KMS-11 (cell line): ENCODE results near the gene FANCF.
"Not testable (repeated sequence)": the region's sequence is repeated elsewhere in the genome, so short reads cannot be mapped to it uniquely, and the experiment has no call there.

Source experiments
- H2AFZ ChIP-seq: fragments of 200-600 bp; sonication (generic); 2 replicates; pipeline ENCODE4 v1.6.1; 2016; ENCODE audit warnings: antibody characterized with exemption, mixed run types, low read depth
- H3K27ac ChIP-seq: fragments of 200-600 bp; sonication (generic); 2 replicates; pipeline ENCODE4 v1.6.1; 2016; ENCODE audit warnings: mild to moderate bottlenecking, mixed run types
- H3K27me3 ChIP-seq: fragments of 200-600 bp; sonication (generic); 2 replicates; pipeline ENCODE4 v1.6.1; 2017; ENCODE audit warnings: mild to moderate bottlenecking, low read depth, mixed run types, moderate library complexity; ENCODE audit not compliant: insufficient read depth
- H3K36me3 ChIP-seq: fragments of 200-600 bp; sonication (generic); 2 replicates; pipeline ENCODE4 v1.6.1; 2017; ENCODE audit warnings: mild to moderate bottlenecking, mixed run types; ENCODE audit not compliant: insufficient read depth
- H3K4me1 ChIP-seq: fragments of 200-600 bp; sonication (generic); 2 replicates; pipeline ENCODE4 v1.6.1; 2016; ENCODE audit warnings: mild to moderate bottlenecking, low read depth, mixed run types; ENCODE audit not compliant: poor library complexity, severe bottlenecking
- H3K4me2 ChIP-seq: fragments of 200-600 bp; sonication (generic); 2 replicates; pipeline ENCODE4 v1.7.0; 2016; ENCODE audit warnings: mild to moderate bottlenecking, mixed run types
- H3K4me3 ChIP-seq: fragments of 200-600 bp; sonication (generic); IDR thresholded peaks from 2 replicates; pipeline ENCODE4 v1.6.1; 2017; ENCODE audit warnings: low read depth, low read length, mixed read lengths; ENCODE audit not compliant: insufficient read depth
- H3K79me2 ChIP-seq: fragments of 200-600 bp; sonication (generic); 2 replicates; pipeline ENCODE4 v1.6.1; 2016; ENCODE audit warnings: low read depth, mixed run types; ENCODE audit not compliant: insufficient read depth
- H3K9ac ChIP-seq: fragments of 200-600 bp; sonication (generic); 2 replicates; pipeline ENCODE4 v1.6.1; 2016; ENCODE audit warnings: mild to moderate bottlenecking, mixed run types
- H4K20me1 ChIP-seq: fragments of 200-600 bp; sonication (generic); 2 replicates; pipeline ENCODE4 v1.6.1; 2016; ENCODE audit warnings: mild to moderate bottlenecking, mixed run types; ENCODE audit not compliant: insufficient read depth
- CTCF ChIP-seq: fragments of 200-600 bp; sonication (generic); conservative IDR thresholded peaks from 2 replicates; pipeline ENCODE4 v1.6.1; 2017; ENCODE audit warnings: low read depth, mild to moderate bottlenecking, antibody characterized with exemption, low read length, moderate library complexity, mixed read lengths

FANCF gene

GRCh38 chr11:22659783-22660182 lies 34.2 kb upstream of the FANCF start:
- H2AFZ ChIP-seq: no peak overlapping the region
- H3K4me1 ChIP-seq: peaks cover 77% of the 10 kb centered on the region
- no peak overlapping the region for H3K4me3 ChIP-seq
- TF ChIP-seq CTCF: no peak
- no peaks in the 10 kb centered on the region for H3K27me3 ChIP-seq
- H3K36me3 ChIP-seq: no peaks in the 10 kb centered on the region
- no peak overlapping the region for H3K9ac ChIP-seq
- no peak overlapping the region for H3K27ac ChIP-seq
- no peaks in the 10 kb centered on the region for H4K20me1 ChIP-seq
- peaks cover 8% of the 10 kb centered on the region; the same call in 1 of the 2 replicates for H3K79me2 ChIP-seq
- H3K4me2 ChIP-seq: no peak overlapping the region

- peak overlapping the region; percentile 35; the same call in 1 of the 2 replicates for H2AFZ ChIP-seq
- no peaks in the 10 kb centered on the region for H3K79me2 ChIP-seq
- H3K4me3 ChIP-seq: no peak overlapping the region
- H3K27ac ChIP-seq: peak overlapping the region; percentile 55
- no peaks in the 10 kb centered on the region for H3K27me3 ChIP-seq
- H3K36me3 ChIP-seq: no peaks in the 10 kb centered on the region
- H4K20me1 ChIP-seq: no peaks in the 10 kb centered on the region
- TF ChIP-seq CTCF: no peak
- peak overlapping the region; percentile 91 for H3K4me2 ChIP-seq
- H3K4me1 ChIP-seq: peaks cover 66% of the 10 kb centered on the region
- H3K9ac ChIP-seq: peak overlapping the region; percentile 9; the same call in 1 of the 2 replicates
These were observed 31.6 kb upstream of the FANCF start for GRCh38 chr11:22657101-22657694.

- peaks cover 55% of the 10 kb centered on the region for H3K4me1 ChIP-seq
- 0 out of 2 replicates have a peak overlapping the region, but pooled peaks have one; percentile 35 for H2AFZ ChIP-seq
- H3K27ac ChIP-seq: peak overlapping the region; percentile 55
- no peaks in the 10 kb centered on the region for H3K27me3 ChIP-seq
- peak overlapping the region; percentile 91 for H3K4me2 ChIP-seq
- no peak overlapping the region for H3K4me3 ChIP-seq
- TF ChIP-seq CTCF: no peak
- no peaks in the 10 kb centered on the region for H4K20me1 ChIP-seq
- no peak overlapping the region for H3K9ac ChIP-seq
- H3K79me2 ChIP-seq: no peaks in the 10 kb centered on the region
- H3K36me3 ChIP-seq: no peaks in the 10 kb centered on the region
These were observed 30.5 kb upstream of the FANCF start for GRCh38 chr11:22656130-22656529.

GRCh38 chr11:22652346-22652745 lies 26.7 kb upstream of the FANCF start:
- H3K4me3 ChIP-seq, H4K20me1 ChIP-seq, H3K4me2 ChIP-seq, H3K27me3 ChIP-seq, H3K79me2 ChIP-seq, H3K36me3 ChIP-seq, H2AFZ ChIP-seq, H3K27ac ChIP-seq, H3K9ac ChIP-seq: not testable (repeated sequence)
- H3K4me1 ChIP-seq: peaks cover 32% of the 10 kb centered on the region

GRCh38 chr11:22641559-22641958 lies 15.9 kb upstream of the FANCF start:
- Histone ChIP-seq H3K4me2 (no peak overlapping the region), H3K27ac (no peak overlapping the region), H3K36me3 (no peaks in the 10 kb centered on the region), H3K9ac (no peak overlapping the region), H3K79me2 (no peaks in the 10 kb centered on the region), H2AFZ (no peak overlapping the region), H3K27me3 (no peaks in the 10 kb centered on the region), H3K4me1 (peaks cover 3% of the 10 kb centered on the region), H3K4me3 (no peak overlapping the region), H4K20me1 (no peaks in the 10 kb centered on the region)
- TF ChIP-seq CTCF: no peak
